Activated CD4-positive, alpha-beta T cell treated with anti-CD3 and anti-CD28 coated beads, Interleukin-2, amount 10 ng/mL, durations not matched to agents 7 days and 5 days (primary cell): ENCODE data around the gene MAPK6. TPM values are rescaled to one million over a fixed set of nuclear protein-coding genes. Genes with fewer than 3 reads are reported as not detected.

Experiments
- CTCF ChIA-PET: fragments of 350-600 bp; sonication (Branson Sonifier 250); formaldehyde crosslinking; loops from one replicate; lab custom pipeline; 2021; ENCODE audit warnings: antibody characterized with exemption; lab: Charles Lee
- POLR2A ChIA-PET: fragments of 350-600 bp; sonication (Branson Sonifier 250); formaldehyde crosslinking; loops from one replicate; lab custom pipeline; 2021; ENCODE audit warnings: antibody characterized with exemption; lab: Charles Lee
- DNase-seq: peaks from one replicate; pipeline ENCODE4 v3.0.0-alpha.2; 2020
- H3K27ac Mint-ChIP-seq: one replicate; pipeline ENCODE4 v1.8.0; 2021; ENCODE audit warnings: mild to moderate bottlenecking, moderate library complexity, mixed read lengths
- H3K27me3 Mint-ChIP-seq: one replicate; pipeline ENCODE4 v1.8.0; 2021; ENCODE audit warnings: mixed read lengths
- H3K36me3 Mint-ChIP-seq: one replicate; pipeline ENCODE4 v1.8.0; 2021; ENCODE audit warnings: low read depth, mixed read lengths
- H3K4me1 Mint-ChIP-seq: one replicate; pipeline ENCODE4 v1.8.0; 2021; ENCODE audit warnings: mixed read lengths
- H3K4me3 Mint-ChIP-seq: one replicate; pipeline ENCODE4 v1.8.0; 2021; ENCODE audit warnings: mild to moderate bottlenecking, moderate library complexity, mixed read lengths
- H3K9me3 Mint-ChIP-seq: one replicate; pipeline ENCODE4 v1.8.0; 2021; ENCODE audit warnings: mixed read lengths
- total RNA-seq, 2 experiments: library from RNA; stranded (reverse); gene quantifications; one replicate each; pipeline ENCODE4 v1.2.3, GENCODE V29; 2021

MAPK6 gene
- total RNA-seq, result 10 to 100 TPM; 23.4 to 25.4 TPM

DNA sequence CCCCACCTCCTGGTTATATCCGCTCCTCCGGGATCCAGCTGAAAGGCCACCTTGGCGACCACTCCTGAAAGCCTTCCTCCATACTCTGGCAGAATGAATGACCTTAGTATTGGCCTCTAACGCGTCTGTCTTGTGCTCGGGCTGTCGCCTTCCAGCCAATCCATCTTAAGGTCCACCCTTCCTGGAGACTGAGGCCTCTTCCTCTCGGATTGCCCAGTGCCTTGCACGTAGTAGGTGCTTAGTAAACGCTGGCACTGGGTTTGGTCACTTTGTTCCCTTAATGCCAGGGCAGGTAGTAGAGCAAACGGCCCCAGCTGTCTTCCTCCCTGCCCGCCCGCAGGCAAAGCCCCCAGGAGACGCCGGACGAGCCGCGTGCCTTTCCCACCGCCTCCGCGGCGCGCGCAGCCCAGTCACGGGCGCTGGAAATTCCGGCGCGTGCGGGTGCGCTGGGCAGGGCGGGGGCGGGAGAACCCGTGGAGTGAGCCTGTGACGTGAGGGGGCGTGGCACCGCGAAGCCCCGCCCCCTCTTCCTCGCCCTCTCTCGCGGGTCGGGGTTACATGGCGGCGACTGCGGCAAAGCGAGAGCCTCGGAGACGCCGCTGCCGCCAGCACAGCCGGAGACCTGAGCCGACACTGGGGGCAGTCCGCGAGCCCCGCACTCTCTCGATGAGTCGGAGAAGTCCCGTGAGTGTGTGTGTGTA, at the start of gene MAPK6:
MAPK6 (plus strand) TSS at position 527 of the 701 bp plus-strand sequence. CDS start 27,242 bp downstream, outside the sequence.
- Mint-ChIP-seq H3K36me3 (peaks cover 14% of the 10 kb centered on the region), H3K27ac (peak within 1 kb of the TSS; percentile 99), H3K27me3 (no peaks in the 10 kb centered on the region), H3K9me3 (no peaks in the 10 kb centered on the region), H3K4me1 (peaks cover 33% of the 10 kb centered on the region), H3K4me3 (peak within 1 kb of the TSS; percentile 97)
- peak; percentile 92 for DNase-seq
- POLR2A ChIA-PET, result no interaction called here
- CTCF ChIA-PET, result interaction anchor here (0.8 kb wide), 1 partner anchor 11 kb away, joined by 4 read pairs; no protein-coding TSS in a partner anchor

DNA sequence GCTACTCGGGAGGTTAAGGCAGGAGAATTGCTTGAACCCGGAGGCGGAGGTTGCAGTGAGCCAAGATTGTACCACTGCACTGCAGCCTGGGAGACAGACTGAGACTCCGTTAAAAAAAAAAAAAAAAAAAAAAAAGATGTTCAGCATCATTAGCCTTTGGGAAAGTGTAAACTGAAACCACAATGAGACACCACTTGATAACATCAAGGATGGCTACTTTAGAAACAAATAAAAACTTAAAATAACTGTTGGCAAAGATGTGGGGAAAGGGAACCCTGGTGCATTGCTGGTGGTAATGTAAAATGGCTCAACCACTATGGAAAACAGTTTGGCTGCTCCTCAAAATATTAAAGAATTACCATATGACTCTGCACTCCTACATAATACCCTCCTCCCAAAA, 49.3 kb upstream of the MAPK6 start:
- Mint-ChIP-seq H3K36me3 (peaks cover 34% of the 10 kb centered on the region), H3K27ac (no peak overlapping the region), H3K4me1 (peaks cover 34% of the 10 kb centered on the region), H3K4me3 (peak overlapping the region; percentile 92), H3K27me3 (no peaks in the 10 kb centered on the region), H3K9me3 (peaks cover 10% of the 10 kb centered on the region)
- CTCF ChIA-PET, result interaction anchor here (1.2 kb wide), 1 partner anchor 8 kb away, joined by 3 read pairs; no protein-coding TSS in a partner anchor
- no peak for DNase-seq
- POLR2A ChIA-PET, result no interaction called here

DNA sequence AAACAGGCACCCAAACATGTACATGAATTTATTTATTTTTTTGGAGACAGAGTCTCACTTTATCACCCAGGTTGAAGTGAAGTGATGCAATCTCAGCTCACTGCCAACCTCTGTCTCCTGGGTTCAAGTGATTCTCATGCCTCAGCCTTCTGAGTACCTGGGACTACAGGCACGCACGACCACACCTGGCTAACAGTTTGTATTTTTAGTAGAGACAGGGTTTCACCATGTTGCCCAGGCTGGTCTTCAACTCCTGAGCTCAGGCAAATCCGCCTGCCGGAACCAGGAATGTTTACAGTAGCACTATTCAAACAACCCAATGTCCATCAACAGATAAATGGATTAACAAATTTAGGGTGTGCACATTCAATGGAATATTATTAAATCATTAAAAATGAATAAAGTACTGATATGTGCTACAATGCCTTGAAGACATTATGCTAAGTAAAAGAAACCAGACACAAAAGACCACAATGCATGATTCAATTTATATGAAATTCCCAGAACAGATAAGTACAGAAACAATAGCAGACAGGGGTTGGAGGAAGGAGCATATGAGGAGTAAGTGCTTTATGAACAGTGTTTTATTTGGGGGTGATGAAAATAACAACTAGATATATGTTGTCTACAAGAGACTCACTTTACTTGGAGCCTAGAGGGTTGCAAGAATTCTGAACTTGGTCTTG, 48.7 kb upstream of the MAPK6 start:
- peak overlapping the region; percentile 91 for H3K27ac Mint-ChIP-seq
- H3K9me3 Mint-ChIP-seq, result peaks cover 10% of the 10 kb centered on the region
- no peak for DNase-seq
- CTCF ChIA-PET, result interaction anchor here (1.2 to 1.6 kb wide), 2 partner anchors 8 to 84 kb away, joined by 3 read pairs; no protein-coding TSS in a partner anchor
- H3K27me3 Mint-ChIP-seq, result no peaks in the 10 kb centered on the region
- peaks cover 29% of the 10 kb centered on the region for H3K36me3 Mint-ChIP-seq
- peaks cover 34% of the 10 kb centered on the region for H3K4me1 Mint-ChIP-seq
- peak overlapping the region; percentile 92 for H3K4me3 Mint-ChIP-seq
- POLR2A ChIA-PET, result no interaction called here

DNA sequence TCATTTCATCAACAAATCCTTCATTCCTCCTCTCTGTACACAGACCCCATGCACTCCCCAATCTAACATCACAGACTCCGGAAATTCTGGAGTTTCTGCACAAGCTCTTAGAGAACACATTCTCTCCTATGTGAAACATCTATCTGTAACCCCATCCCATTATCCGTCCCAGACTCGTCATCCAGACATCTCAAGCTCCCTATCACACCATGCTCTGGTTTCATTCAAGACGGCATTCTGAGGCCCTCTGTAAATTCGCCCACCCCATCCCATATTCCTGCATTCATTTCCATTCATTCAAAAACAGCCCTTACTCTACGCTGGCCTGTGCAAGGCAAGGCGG, 48.0 kb upstream of the MAPK6 start:
- ChIA-PET CTCF (interaction anchor here (0.8 to 1.8 kb wide), 6 partner anchors 32 to 238 kb away, joined by 3 to 4 read pairs (median 4); no protein-coding TSS in a partner anchor), POLR2A (interaction anchor here (1.3 kb wide), 1 partner anchor 10 kb away, joined by 13 read pairs; no protein-coding TSS in a partner anchor)
- no peak for DNase-seq
- Mint-ChIP-seq H3K27me3 (no peaks in the 10 kb centered on the region), H3K4me3 (peak overlapping the region; percentile 92), H3K27ac (peak overlapping the region; percentile 91), H3K4me1 (peaks cover 30% of the 10 kb centered on the region), H3K9me3 (peaks cover 10% of the 10 kb centered on the region), H3K36me3 (peaks cover 21% of the 10 kb centered on the region)

DNA sequence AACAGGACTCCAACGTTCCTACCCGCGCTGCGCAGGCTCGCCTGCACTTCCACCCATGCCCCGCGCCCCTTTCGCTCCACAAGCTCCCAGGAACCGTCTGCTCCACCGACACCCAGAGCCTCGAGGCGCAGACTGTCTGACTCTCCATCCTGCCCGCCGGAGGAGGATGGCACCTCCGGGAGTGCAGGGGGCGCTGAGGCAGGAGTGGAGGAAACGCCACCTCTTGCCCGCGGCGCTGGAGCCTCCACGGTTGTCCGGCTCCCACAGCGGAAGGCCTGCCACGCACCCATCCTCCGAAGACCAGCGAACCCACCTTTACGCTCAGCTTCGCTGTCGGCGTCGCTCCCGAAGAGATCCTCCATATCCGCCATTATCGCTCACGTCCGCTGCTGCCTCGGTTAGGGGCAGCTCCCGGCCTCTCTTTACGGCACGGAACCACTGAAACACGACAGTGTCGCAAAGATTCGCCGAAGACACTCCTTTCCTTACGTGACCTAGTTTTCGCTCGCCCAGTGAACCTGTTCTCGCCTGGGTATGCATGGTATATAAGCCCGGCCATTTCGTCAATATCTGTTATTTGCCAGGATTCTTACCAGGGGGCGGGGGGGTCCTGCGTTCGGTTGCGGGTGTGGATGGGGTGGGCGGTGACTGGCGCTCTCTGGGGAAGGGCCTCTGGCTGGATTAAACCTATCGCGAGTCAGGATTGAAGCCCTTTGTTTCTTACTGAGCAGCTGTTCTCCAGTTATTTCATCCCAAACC, 47.5 kb upstream of the MAPK6 start, which contains the start of gene LEO1:
LEO1 (minus strand) TSS at position 404 of the 759 bp plus-strand sequence; CDS start at position 371, 33 bp downstream.
- peaks cover 26% of the 10 kb centered on the region for H3K4me1 Mint-ChIP-seq
- peaks cover 17% of the 10 kb centered on the region for H3K36me3 Mint-ChIP-seq
- ChIA-PET CTCF (interaction anchor here (0.8 to 2.0 kb wide), 8 partner anchors 10 to 237 kb away, joined by 3 to 8 read pairs (median 4); no protein-coding TSS in a partner anchor), POLR2A (interaction anchor here (1.3 kb wide), 1 partner anchor 10 kb away, joined by 13 read pairs; no protein-coding TSS in a partner anchor)
- peaks cover 8% of the 10 kb centered on the region for H3K9me3 Mint-ChIP-seq
- H3K27me3 Mint-ChIP-seq, result no peaks in the 10 kb centered on the region
- H3K4me3 Mint-ChIP-seq, result peak within 1 kb of the TSS; percentile 92
- H3K27ac Mint-ChIP-seq, result peak within 1 kb of the TSS; percentile 91
- peak; percentile 95 for DNase-seq

DNA sequence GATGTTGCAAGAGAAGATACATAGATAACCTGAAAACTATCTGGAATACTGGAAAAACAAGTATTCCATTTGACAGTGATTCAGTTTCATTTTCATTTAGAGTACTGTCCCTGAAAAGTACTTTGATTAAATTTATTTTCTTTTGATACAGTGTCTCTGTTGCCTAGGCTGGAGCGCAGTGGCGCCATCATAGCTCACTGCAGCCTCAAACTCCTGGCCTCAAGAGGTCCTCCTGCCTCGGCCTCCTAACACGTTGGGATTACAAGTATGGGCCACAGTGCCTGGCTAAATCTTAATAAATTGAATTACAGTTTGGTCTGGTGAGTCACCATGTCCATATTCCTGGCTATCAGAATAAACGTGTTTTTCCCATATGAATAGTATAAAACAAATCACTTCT, 45.8 kb upstream of the MAPK6 start:
- no peaks in the 10 kb centered on the region for H3K9me3 Mint-ChIP-seq
- H3K27ac Mint-ChIP-seq, result no peak overlapping the region
- peaks cover 4% of the 10 kb centered on the region for H3K36me3 Mint-ChIP-seq
- DNase-seq, result no peak
- peaks cover 26% of the 10 kb centered on the region for H3K4me1 Mint-ChIP-seq
- H3K4me3 Mint-ChIP-seq, result no peak overlapping the region
- ChIA-PET CTCF (interaction anchor here (2.0 kb wide), 1 partner anchor 8 kb away, joined by 8 read pairs; no protein-coding TSS in a partner anchor), POLR2A (no interaction called here)
- no peaks in the 10 kb centered on the region for H3K27me3 Mint-ChIP-seq

DNA sequence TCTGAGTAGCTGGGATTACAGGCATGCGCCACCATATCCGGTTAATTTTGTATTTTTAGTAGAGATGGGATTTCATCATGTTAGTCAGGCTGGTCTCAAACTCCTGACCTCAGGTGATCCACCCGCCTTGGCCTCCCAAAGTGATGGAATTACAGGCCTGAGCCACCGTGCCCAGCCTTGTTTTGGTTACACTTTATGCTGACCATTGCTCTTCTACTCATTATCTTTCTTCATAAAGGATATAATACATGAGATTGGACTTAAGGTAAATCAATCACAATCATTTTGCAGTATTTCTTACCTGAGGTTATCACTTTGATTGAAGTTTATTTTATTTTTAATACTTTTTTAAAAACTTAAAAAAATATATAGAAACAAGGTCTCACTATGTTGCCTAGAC, 45.2 kb upstream of the MAPK6 start:
- CTCF ChIA-PET, result no interaction called here
- POLR2A ChIA-PET, result no interaction called here
- no peak for DNase-seq
- Mint-ChIP-seq H3K4me3 (no peak overlapping the region), H3K27me3 (no peaks in the 10 kb centered on the region), H3K9me3 (no peaks in the 10 kb centered on the region), H3K36me3 (peaks cover 2% of the 10 kb centered on the region), H3K27ac (no peak overlapping the region), H3K4me1 (peaks cover 28% of the 10 kb centered on the region)

DNA sequence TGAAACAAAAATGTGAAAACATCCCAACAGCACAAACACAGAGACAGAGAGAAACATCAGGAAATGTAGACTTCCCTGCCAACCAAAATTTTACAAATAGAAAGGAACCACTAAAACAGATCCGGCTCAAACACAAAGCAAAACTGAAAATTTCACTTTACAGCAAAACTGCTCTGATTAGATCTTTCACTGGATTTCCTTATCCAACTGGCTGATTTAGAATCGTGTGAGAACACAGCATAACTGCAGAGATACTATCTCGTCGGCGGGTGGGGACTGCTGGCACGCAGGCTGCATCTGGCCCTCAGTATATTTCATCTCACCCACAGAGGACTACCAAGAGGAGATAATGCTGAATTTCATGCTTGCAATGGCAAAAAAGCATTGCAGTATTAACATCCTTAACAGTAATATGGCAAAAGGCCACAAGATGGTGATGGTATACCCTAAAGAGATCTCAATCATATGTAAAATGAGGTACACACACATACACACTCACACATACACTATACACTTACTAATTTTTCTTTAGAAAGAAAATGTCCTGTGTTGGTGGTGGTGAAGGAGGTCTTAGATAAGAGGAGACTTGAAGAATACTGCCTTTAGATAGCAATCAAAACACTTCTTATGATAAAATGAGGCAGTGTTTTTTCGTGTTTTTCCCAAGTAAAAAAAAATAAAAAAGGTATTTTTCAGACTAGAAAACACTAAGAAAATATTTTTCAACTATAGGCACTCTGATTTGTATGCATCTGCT, 36.8 kb upstream of the MAPK6 start:
- CTCF ChIA-PET, result interaction anchor here (0.6 to 1.8 kb wide), 3 partner anchors 10 to 125 kb away, joined by 4 to 8 read pairs (median 6); partner anchors contain the start of gene LEO1
- Mint-ChIP-seq H3K9me3 (no peaks in the 10 kb centered on the region), H3K27me3 (no peaks in the 10 kb centered on the region), H3K27ac (peak overlapping the region; percentile 93), H3K4me1 (peaks cover 24% of the 10 kb centered on the region), H3K4me3 (peak overlapping the region; percentile 74), H3K36me3 (no peaks in the 10 kb centered on the region)
- POLR2A ChIA-PET, result interaction anchor here (1.5 kb wide), 1 partner anchor 10 kb away, joined by 13 read pairs; the partner anchor contains the start of gene LEO1
- DNase-seq, result peak; percentile 84

DNA sequence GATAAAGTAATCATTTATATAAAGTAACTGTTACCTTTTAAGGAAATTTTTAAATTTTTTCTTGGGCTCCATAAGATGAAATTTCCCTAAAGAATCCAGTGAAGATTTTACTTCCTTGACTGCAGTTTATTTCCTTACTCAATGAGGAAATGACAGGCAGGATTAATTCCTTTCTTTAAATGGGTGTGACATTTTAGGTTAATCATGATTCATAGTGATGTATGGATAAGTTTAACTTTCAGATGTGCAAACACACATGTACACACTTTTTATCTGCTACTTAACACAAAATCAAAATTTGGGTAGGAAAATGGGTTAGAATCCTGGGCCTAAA, 36.3 kb upstream of the MAPK6 start:
- no peak overlapping the region for H3K4me3 Mint-ChIP-seq

DNA sequence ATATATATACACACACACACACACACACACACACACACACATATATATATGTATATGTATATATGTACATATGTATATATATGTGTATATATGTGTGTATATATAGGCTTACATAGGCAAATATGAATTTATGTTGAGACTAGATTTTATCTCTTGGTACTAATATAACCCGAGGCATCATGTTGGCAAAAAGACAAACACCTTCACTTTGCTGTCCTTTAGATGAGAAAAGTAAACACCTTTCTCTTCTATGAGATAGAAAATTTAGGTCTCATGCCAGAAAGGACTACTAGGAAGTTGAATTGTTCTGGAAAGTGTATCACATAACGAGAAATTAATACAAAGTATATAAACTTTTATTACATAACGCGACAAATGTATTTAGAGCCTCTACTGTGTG, 27.9 kb upstream of the MAPK6 start:
- DNase-seq, result no peak
- Mint-ChIP-seq H3K36me3 (no peaks in the 10 kb centered on the region), H3K4me1 (no peaks in the 10 kb centered on the region), H3K9me3 (no peaks in the 10 kb centered on the region), H3K27me3 (no peaks in the 10 kb centered on the region), H3K27ac (no peak overlapping the region), H3K4me3 (no peak overlapping the region)
- POLR2A ChIA-PET, result no interaction called here
- CTCF ChIA-PET, result interaction anchor here (0.6 kb wide), 1 partner anchor 37 kb away, joined by 3 read pairs; no protein-coding TSS in a partner anchor

More for the DNA sequence above, 36.3 kb upstream of the MAPK6 start:
- DNase-seq, result no peak
- peak overlapping the region; percentile 50 for H3K27ac Mint-ChIP-seq
- H3K36me3 Mint-ChIP-seq, result no peaks in the 10 kb centered on the region
- ChIA-PET POLR2A (no interaction called here), CTCF (no interaction called here)
- peaks cover 24% of the 10 kb centered on the region for H3K4me1 Mint-ChIP-seq
- H3K27me3 Mint-ChIP-seq, result no peaks in the 10 kb centered on the region
- no peaks in the 10 kb centered on the region for H3K9me3 Mint-ChIP-seq

DNA sequence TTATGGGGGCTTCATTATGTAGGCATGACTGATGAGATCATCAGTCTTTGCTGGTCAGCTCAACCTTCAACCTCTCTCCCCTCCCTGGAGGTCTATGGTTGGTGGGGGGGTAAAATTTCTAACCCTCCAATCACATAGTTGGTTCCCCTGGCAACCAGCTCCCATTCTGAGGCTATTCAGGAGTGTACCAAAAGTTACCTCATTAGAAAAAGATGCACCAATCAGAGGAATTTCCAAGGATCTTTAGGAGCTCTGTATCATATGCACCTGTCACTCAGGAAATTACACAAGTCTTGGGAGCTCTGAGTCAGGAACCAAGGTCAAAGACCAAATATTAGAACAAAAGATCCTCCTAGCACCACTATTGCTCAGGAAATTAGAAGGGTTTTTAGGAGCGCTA, 26.1 kb upstream of the MAPK6 start:
- H3K9me3 Mint-ChIP-seq, result no peaks in the 10 kb centered on the region
- CTCF ChIA-PET, result interaction anchor here (0.6 to 1.4 kb wide), 5 partner anchors 12 to 569 kb away, joined by 3 to 5 read pairs (median 3); no protein-coding TSS in a partner anchor
- POLR2A ChIA-PET, result interaction anchor here (0.6 kb wide), 2 partner anchors 46 to 1325 kb away, joined by 7 to 8 read pairs; no protein-coding TSS in a partner anchor

More for the DNA sequence above, 26.1 kb upstream of the MAPK6 start:
- Mint-ChIP-seq H3K4me3 (no peak overlapping the region), H3K27me3 (no peaks in the 10 kb centered on the region), H3K4me1 (no peaks in the 10 kb centered on the region), H3K36me3 (no peaks in the 10 kb centered on the region), H3K27ac (no peak overlapping the region)
- DNase-seq, result no peak
